Prostate gland (tissue), 2 donors: ENCODE results near the gene MOB4.

Source experiments
- CTCF ChIP-seq, 4 experiments: fragments of 200-600 bp in 2 of 4; fragments of 450-650 bp in 2 of 4; sonication (generic) in 2 of 4; IDR thresholded peaks; 1 replicate in 3 of 4; 2 replicates in 1 of 4; pipeline ENCODE4 v1.5.1; 2016 to 2019; ENCODE audit warnings: antibody characterized with exemption in 4 of 4, mild to moderate bottlenecking in 2 of 4, moderate library complexity in 2 of 4
- POLR2A ChIP-seq: fragments of 450-650 bp; IDR thresholded peaks from one replicate; pipeline ENCODE4 v1.6.1; 2016; ENCODE audit warnings: antibody characterized with exemption, mild to moderate bottlenecking

- TF ChIP-seq CTCF (IDR thresholded peaks at IDR 0.05): no peak
- no peak for TF ChIP-seq POLR2A
Measured at GRCh38 chr2:197502201-197502600, 13.7 kb upstream of the MOB4 start.
